ENCODE data around the gene GNAT2.

The GNAT2 gene

DNA sequence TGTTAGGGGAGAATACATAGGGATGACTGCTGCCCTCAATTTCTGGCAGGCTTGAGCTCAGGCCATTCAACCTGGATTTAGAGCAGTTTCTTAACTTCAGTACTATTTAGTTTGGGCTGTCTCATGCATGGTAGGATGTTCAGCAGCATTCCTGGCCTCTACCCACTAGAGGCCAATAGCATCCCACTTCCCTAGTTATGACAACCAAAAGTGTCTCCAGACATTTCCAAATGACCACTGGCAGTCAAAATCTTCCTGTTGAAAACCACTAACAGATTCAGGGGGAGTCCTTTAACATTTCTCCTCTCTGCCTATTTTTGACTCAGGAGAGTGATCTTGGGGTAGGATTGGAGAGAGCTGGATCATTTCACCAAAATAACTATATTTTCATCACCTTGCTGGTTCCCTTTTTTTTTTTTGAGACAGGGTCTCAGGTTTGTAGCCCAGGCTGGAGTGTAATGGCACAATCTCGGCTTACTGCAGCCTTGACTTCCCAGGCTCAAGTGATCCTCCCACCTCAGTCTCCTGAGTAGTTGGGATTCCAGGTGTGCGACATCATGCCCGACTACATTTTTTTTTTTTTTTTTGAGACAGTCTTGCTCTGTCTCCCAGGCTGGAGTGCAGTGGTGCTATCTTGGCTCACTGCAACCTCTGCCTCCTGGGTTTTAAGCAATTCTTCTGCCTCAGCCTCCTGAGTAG lies 8.7 kb downstream of the GNAT2 start:
- WGBS, 2 experiments: 87 to 91% methylated on average over 3 of the region's 3 CpGs
- H3K27me3 ChIP-seq (ENCODE audit: control insufficient read depth, insufficient read depth, low read length, poor library complexity, severe bottlenecking): no peaks in the 10 kb centered on the region
- H3K27ac ChIP-seq (ENCODE audit: insufficient read depth, low read depth, low read length, poor library complexity, severe bottlenecking): no peak overlapping the region
- no peaks in the 10 kb centered on the region for H3K4me1 ChIP-seq (ENCODE audit: control insufficient read depth, insufficient read depth, low read length)
- no peaks in the 10 kb centered on the region for H3K9me3 ChIP-seq (ENCODE audit: control insufficient read depth, low read length)
- H3K4me3 ChIP-seq (ENCODE audit: insufficient read depth, low read depth, low read length): no peak overlapping the region
- no peaks in the 10 kb centered on the region for H3K36me3 ChIP-seq (ENCODE audit: control insufficient read depth, insufficient read depth, low read length)

DNA sequence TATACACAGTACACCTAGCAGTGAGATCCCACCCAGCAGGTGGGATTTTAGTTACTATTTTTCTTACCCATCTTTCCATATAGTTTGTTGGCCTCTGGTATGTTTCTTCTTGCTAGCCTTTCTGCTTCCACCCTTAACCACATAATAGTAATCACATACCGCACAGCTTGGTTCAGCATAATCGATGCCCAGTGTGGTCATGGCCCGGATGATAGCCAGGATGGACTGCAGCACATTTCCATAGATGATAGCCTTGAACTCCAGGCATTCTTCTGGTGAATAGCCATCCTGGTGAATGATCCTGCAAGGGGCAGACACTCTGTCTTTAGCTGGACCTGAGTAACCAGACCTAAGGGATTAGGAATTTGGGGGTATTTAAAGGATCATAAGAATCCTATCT lies 9.5 kb downstream of the GNAT2 start:
- Histone ChIP-seq H3K27me3 (ENCODE audit: control insufficient read depth, insufficient read depth, low read length, poor library complexity, severe bottlenecking) (no peaks in the 10 kb centered on the region), H3K4me1 (ENCODE audit: control insufficient read depth, insufficient read depth, low read length) (no peaks in the 10 kb centered on the region), H3K4me3 (ENCODE audit: insufficient read depth, low read depth, low read length) (no peak overlapping the region), H3K9me3 (ENCODE audit: control insufficient read depth, low read length) (no peaks in the 10 kb centered on the region), H3K36me3 (ENCODE audit: control insufficient read depth, insufficient read depth, low read length) (no peaks in the 10 kb centered on the region), H3K27ac (ENCODE audit: insufficient read depth, low read depth, low read length, poor library complexity, severe bottlenecking) (no peak overlapping the region)
- 96 to 98% methylated on average over 3 of the region's 3 CpGs for WGBS, 2 experiments

DNA sequence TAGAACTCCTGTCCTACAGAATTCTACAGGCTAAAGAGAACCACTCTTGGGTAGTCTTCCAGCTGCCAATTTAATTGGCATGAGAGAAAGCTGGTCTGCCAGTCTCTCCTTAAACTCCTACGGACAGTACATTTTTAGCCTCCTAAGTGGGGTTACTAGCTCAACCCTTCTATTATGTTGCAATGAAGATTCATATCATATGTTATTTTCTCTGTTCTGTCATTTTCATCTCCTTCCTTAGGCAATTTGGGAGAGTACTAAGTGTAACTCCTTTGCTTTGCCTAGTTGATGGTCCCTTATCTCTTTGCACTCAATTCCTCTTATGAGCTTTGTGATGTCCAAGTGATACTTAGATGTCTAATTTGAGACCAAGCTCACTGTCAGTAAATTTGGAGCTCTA lies 14.0 kb downstream of the GNAT2 start:
- H3K27ac ChIP-seq (ENCODE audit: insufficient read depth, low read depth, low read length, poor library complexity, severe bottlenecking): no peak overlapping the region
- H3K36me3 ChIP-seq (ENCODE audit: control insufficient read depth, insufficient read depth, low read length): no peaks in the 10 kb centered on the region
- H3K4me1 ChIP-seq (ENCODE audit: control insufficient read depth, insufficient read depth, low read length): no peaks in the 10 kb centered on the region
- WGBS, 2 experiments: 95 to 100% methylated on average over 1 of the region's 1 CpG
- no peaks in the 10 kb centered on the region for H3K9me3 ChIP-seq (ENCODE audit: control insufficient read depth, low read length)
- H3K4me3 ChIP-seq (ENCODE audit: insufficient read depth, low read depth, low read length): no peak overlapping the region
- H3K27me3 ChIP-seq (ENCODE audit: control insufficient read depth, insufficient read depth, low read length, poor library complexity, severe bottlenecking): no peaks in the 10 kb centered on the region

DNA sequence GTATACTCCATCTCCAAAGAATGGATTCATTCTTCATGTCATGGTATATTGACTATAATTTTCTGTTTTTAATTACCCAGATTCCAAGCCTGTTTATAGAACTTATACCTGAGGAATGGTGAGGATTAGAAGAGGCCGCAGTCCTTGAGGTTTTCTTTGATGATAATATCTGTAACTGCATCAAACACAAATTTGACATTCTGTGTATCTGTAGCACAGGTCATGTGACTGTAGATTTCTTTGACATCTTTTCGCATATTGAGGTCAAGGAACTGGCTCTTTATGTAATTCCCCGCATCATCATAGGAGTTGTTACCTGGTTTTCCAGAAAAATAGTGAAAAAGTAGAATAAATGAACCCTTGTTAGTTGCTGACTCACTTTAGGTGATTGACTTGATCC lies 16.2 kb downstream of the GNAT2 start:
- Histone ChIP-seq H3K36me3 (ENCODE audit: control insufficient read depth, insufficient read depth, low read length) (no peaks in the 10 kb centered on the region), H3K9me3 (ENCODE audit: control insufficient read depth, low read length) (no peaks in the 10 kb centered on the region), H3K27me3 (ENCODE audit: control insufficient read depth, insufficient read depth, low read length, poor library complexity, severe bottlenecking) (no peaks in the 10 kb centered on the region), H3K27ac (ENCODE audit: insufficient read depth, low read depth, low read length, poor library complexity, severe bottlenecking) (no peak overlapping the region), H3K4me3 (ENCODE audit: insufficient read depth, low read depth, low read length) (no peak overlapping the region), H3K4me1 (ENCODE audit: control insufficient read depth, insufficient read depth, low read length) (no peaks in the 10 kb centered on the region)
- WGBS, 2 experiments: 93 to 99% methylated on average over 3 of the region's 3 CpGs

DNA sequence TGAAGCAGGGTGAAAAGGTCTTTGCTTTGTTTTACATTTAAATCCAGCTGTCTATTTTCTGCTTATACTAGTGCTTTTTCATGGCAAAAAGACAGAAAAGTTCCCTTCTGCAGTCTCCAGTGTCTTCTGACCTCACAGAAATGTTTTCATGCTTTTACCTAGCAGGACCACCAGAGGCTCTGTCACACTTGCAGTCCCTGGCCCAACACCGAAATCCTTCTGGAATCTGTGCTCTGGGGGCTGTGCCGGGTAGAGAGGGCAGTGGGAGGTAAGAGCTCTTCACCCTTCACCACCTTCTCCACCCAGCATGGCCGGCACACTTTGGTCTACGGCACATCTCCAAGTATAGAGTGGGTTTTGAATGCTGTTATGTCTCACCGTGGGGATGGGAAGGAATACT lies 20.8 kb downstream of the GNAT2 start:
- Histone ChIP-seq H3K4me3 (ENCODE audit: insufficient read depth, low read depth, low read length) (no peak overlapping the region), H3K4me1 (ENCODE audit: control insufficient read depth, insufficient read depth, low read length) (no peaks in the 10 kb centered on the region), H3K9me3 (ENCODE audit: control insufficient read depth, low read length) (no peaks in the 10 kb centered on the region), H3K27me3 (ENCODE audit: control insufficient read depth, insufficient read depth, low read length, poor library complexity, severe bottlenecking) (no peaks in the 10 kb centered on the region), H3K36me3 (ENCODE audit: control insufficient read depth, insufficient read depth, low read length) (peaks cover 3% of the 10 kb centered on the region), H3K27ac (ENCODE audit: insufficient read depth, low read depth, low read length, poor library complexity, severe bottlenecking) (no peak overlapping the region)
- WGBS, 2 experiments: 74 to 89% methylated on average over 5 of the region's 5 CpGs

DNA sequence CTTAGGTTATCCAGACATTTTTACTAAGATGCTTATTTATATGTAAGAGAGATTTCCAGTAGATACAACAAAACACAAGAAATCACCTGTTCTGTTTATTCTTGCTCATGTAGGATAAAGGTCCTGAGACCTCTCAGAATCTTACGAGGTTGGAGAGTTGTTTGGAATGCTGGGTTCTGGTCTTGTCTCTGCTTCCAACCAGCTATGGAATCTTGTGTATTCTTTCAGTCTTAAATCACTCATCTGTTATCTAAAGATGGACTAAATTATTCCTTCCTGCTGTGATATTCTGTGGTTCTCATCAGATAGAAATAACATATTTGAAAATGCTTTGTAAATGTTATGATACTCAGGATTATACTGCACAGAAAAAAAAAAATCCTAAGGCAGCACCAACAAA lies 21.3 kb downstream of the GNAT2 start:
- Histone ChIP-seq H3K27me3 (ENCODE audit: control insufficient read depth, insufficient read depth, low read length, poor library complexity, severe bottlenecking) (no peaks in the 10 kb centered on the region), H3K27ac (ENCODE audit: insufficient read depth, low read depth, low read length, poor library complexity, severe bottlenecking) (no peak overlapping the region), H3K4me3 (ENCODE audit: insufficient read depth, low read depth, low read length) (no peak overlapping the region), H3K36me3 (ENCODE audit: control insufficient read depth, insufficient read depth, low read length) (peaks cover 6% of the 10 kb centered on the region), H3K9me3 (ENCODE audit: control insufficient read depth, low read length) (no peaks in the 10 kb centered on the region), H3K4me1 (ENCODE audit: control insufficient read depth, insufficient read depth, low read length) (no peaks in the 10 kb centered on the region)
- WGBS, 2 experiments: 100% methylated on average over 1 of the region's 1 CpG; no CpG with 5 or more reads in 1 of the 2 experiments

DNA sequence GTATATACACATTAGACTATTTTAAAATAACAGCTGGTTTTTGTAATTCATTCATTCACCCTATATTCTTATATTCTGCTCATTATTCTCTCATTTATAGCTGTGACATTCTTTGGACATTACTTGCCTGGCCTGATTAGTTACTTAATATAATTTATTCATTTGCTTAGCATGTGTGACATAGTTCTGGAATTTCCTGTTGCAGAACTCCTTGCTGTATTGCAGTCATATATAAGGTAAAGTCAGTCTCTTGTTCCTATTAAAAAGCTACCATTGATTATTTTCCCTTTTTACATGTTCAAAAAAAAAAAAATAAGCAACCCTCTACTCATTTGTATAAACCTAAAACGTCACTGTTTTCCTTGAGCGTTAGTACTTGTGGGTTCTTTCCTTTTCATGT lies 23.9 kb downstream of the GNAT2 start:
- no peak overlapping the region for H3K27ac ChIP-seq (ENCODE audit: insufficient read depth, low read depth, low read length, poor library complexity, severe bottlenecking)

DNA sequence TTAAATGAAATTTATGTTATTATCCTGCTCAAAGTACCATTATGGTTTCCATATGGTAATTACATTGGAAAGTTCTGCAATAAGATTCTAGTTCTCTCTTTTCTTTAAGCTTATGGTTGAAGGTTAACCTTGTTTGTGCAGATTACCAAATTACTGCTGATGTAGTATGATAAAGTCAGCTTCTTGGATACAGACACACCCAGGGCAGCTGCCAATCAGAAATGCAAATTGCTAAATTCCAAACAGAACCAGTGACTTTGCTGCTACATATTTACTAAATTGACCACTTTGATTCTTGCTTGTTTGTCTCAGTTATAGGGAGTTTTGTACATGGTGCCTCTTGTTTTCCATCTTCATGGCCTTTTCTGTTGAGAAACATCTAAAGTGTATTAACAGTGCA lies 26.5 kb downstream of the GNAT2 start:
- no peak overlapping the region for H3K27ac ChIP-seq (ENCODE audit: insufficient read depth, low read depth, low read length, poor library complexity, severe bottlenecking)
- no peaks in the 10 kb centered on the region for H3K9me3 ChIP-seq (ENCODE audit: control insufficient read depth, low read length)
- no peaks in the 10 kb centered on the region for H3K4me1 ChIP-seq (ENCODE audit: control insufficient read depth, insufficient read depth, low read length)
- peaks cover 18% of the 10 kb centered on the region for H3K36me3 ChIP-seq (ENCODE audit: control insufficient read depth, insufficient read depth, low read length)
- no peak overlapping the region for H3K4me3 ChIP-seq (ENCODE audit: insufficient read depth, low read depth, low read length)
- no peaks in the 10 kb centered on the region for H3K27me3 ChIP-seq (ENCODE audit: control insufficient read depth, insufficient read depth, low read length, poor library complexity, severe bottlenecking)

More for the DNA sequence above, 23.9 kb downstream of the GNAT2 start:
- Histone ChIP-seq H3K36me3 (ENCODE audit: control insufficient read depth, insufficient read depth, low read length) (peaks cover 15% of the 10 kb centered on the region), H3K4me3 (ENCODE audit: insufficient read depth, low read depth, low read length) (no peak overlapping the region), H3K4me1 (ENCODE audit: control insufficient read depth, insufficient read depth, low read length) (no peaks in the 10 kb centered on the region), H3K27me3 (ENCODE audit: control insufficient read depth, insufficient read depth, low read length, poor library complexity, severe bottlenecking) (no peaks in the 10 kb centered on the region), H3K9me3 (ENCODE audit: control insufficient read depth, low read length) (no peaks in the 10 kb centered on the region)
- WGBS, 2 experiments: 84 to 98% methylated on average over 2 of the region's 2 CpGs

DNA sequence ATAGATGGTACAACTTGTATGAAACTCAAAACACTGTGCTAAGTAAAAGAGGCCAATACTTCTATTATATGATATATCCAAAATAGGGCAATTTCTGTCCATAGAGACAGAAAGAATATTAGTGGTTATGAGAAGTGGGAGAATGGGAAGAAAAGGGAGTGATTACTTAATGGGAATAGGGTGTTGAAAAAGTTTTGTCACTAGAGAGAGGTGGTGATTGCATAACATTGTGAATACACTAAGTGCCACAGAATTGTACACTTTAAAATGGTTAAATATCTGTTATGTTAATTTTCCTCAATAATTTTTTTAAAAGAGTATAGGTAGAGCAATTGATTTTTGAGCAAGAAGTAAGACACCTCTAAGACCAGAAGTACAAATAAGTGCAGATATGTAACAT lies 29.7 kb downstream of the GNAT2 start:
- Histone ChIP-seq H3K4me3 (ENCODE audit: insufficient read depth, low read depth, low read length) (no peak overlapping the region), H3K9me3 (ENCODE audit: control insufficient read depth, low read length) (no peaks in the 10 kb centered on the region), H3K4me1 (ENCODE audit: control insufficient read depth, insufficient read depth, low read length) (no peaks in the 10 kb centered on the region), H3K27ac (ENCODE audit: insufficient read depth, low read depth, low read length, poor library complexity, severe bottlenecking) (no peak overlapping the region), H3K36me3 (ENCODE audit: control insufficient read depth, insufficient read depth, low read length) (peaks cover 42% of the 10 kb centered on the region), H3K27me3 (ENCODE audit: control insufficient read depth, insufficient read depth, low read length, poor library complexity, severe bottlenecking) (no peaks in the 10 kb centered on the region)

DNA sequence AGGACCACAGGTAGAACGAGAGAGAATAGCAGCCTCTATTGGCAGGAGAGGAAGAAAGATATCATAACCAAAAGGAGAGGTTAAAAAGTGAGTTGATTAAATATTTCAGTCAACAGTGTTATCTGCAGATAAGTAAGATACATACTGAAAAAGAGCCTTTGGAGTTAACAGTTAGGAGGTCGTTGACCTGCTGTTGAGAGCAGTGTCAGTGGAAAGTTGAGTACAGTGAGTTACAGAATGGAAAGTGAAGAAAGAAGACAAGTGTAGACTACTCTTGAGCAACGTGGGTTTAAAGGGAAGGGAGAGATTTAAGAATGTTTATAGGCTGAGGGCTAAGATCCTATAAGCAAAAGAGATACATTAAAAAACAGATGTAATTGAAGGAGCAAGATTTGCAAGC lies 30.2 kb downstream of the GNAT2 start:
- 93 to 95% methylated on average over 3 of the region's 3 CpGs for WGBS, 2 experiments
- no peak overlapping the region for H3K4me3 ChIP-seq (ENCODE audit: insufficient read depth, low read depth, low read length)

DNA sequence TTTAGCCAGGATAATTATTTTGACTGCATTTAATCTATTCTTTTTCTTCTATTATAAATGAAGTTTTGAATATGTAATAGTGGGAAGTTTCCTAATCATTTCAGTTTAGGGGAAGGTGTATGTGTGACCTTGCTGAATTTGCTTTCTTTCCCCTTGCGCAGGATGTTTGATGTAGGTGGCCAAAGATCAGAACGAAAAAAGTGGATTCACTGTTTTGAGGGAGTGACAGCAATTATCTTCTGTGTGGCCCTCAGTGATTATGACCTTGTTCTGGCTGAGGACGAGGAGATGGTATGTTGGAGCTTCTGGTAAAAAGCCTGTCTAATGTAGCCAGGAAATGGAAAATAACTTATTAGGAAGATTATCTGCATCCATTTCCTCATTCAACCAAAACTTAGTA lies 33.4 kb downstream of the GNAT2 start:
- H3K4me3 ChIP-seq (ENCODE audit: insufficient read depth, low read depth, low read length): no peak overlapping the region
- no peaks in the 10 kb centered on the region for H3K9me3 ChIP-seq (ENCODE audit: control insufficient read depth, low read length)
- 91 to 96% methylated on average over 2 to 3 of the region's 3 CpGs for WGBS, 2 experiments
- peaks cover 38% of the 10 kb centered on the region for H3K36me3 ChIP-seq (ENCODE audit: control insufficient read depth, insufficient read depth, low read length)
- H3K4me1 ChIP-seq (ENCODE audit: control insufficient read depth, insufficient read depth, low read length): no peaks in the 10 kb centered on the region
- no peak overlapping the region for H3K27ac ChIP-seq (ENCODE audit: insufficient read depth, low read depth, low read length, poor library complexity, severe bottlenecking)
- no peaks in the 10 kb centered on the region for H3K27me3 ChIP-seq (ENCODE audit: control insufficient read depth, insufficient read depth, low read length, poor library complexity, severe bottlenecking)

More for the DNA sequence above, 30.2 kb downstream of the GNAT2 start:
- no peaks in the 10 kb centered on the region for H3K27me3 ChIP-seq (ENCODE audit: control insufficient read depth, insufficient read depth, low read length, poor library complexity, severe bottlenecking)
- H3K36me3 ChIP-seq (ENCODE audit: control insufficient read depth, insufficient read depth, low read length): peaks cover 46% of the 10 kb centered on the region
- no peaks in the 10 kb centered on the region for H3K4me1 ChIP-seq (ENCODE audit: control insufficient read depth, insufficient read depth, low read length)
- H3K9me3 ChIP-seq (ENCODE audit: control insufficient read depth, low read length): no peaks in the 10 kb centered on the region
- H3K27ac ChIP-seq (ENCODE audit: insufficient read depth, low read depth, low read length, poor library complexity, severe bottlenecking): no peak overlapping the region

Measured in ectodermal cell (in vitro differentiated cells).